Frontal cortex (tissue), 4 donors: Measurements from ENCODE around the gene HS1BP3. TPM values are rescaled to one million over a fixed set of nuclear protein-coding genes. Genes with fewer than 3 reads are reported as not detected.

Source experiments
- DNase-seq, 2 donors: peaks; one replicate each; pipeline ENCODE4 v3.0.0; 2012; ENCODE audit warnings: low spot score in 2 of 2
- FAIRE-seq: peaks from 2 replicates; lab custom pipeline; 2012; peaks lifted over from hg19 to GRCh38; lab: Jason Lieb, UNC
- total RNA-seq: library from RNA; depleted of rRNA; stranded (reverse); fragments of >200 nt; gene quantifications from one replicate; pipeline ENCODE4 v1.2.3, GENCODE V29; 2014
- donor health status: control.
- donor health status: control.
- donor health status: control.

Gene HS1BP3
- total RNA-seq, 1 donor from 2014 or later, result 7.7 TPM

DNA sequence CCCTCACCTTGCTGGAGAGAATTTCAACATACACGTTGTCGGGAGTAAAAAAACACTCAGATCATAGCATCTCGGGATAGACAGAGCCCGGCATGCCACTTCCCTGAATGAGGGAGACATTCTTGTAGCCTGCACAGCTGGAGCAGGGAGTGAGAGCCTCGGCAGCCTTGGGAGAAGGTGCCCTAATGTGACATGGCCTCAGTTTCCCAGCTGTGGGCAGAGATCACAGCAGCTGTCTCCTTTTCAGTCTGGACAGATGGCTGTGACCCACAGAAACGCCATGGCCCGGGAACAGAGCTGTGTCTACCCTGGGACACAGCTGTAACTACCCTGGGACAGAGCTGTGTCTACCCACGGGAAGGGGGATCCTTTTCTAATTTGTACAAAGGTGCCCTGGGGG, 55.9 kb downstream of the HS1BP3 start:
- no peak for FAIRE-seq
- DNase-seq, result no peak

DNA sequence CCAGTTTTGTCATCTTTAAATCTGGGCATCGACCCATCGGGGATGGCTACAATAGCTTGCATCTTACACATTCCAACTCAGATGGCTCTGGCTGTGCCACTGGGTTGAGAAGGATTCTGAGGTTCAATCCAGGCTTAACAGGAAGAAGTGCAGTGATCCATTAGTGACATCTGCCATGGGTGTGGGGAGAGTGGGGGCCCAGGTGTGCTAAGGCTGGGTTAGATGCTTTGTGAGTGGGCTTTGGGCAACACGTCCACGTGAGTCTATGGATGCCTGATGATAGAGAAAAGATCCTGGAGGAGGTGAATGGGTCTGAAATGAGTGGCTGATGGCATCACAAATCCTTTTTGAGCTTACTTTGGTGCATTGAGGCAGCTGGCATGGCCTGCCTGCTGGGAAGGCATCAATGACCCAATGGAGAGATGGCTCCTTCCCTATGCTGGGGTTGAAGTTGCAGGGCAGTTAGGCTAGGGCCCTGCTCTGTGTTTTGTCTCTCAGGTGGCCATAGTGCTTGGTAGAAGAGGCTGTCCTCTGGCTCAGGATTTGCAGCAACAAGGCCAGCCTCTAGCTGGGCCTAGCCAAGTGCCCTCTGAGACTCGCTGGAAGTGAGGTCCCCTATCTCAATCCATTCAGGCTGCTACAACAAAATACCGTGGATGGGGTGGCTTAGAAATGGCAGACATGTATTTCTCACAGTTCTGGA, 56.7 kb downstream of the HS1BP3 start:
- DNase-seq, result no peak
- no peak for FAIRE-seq

DNA sequence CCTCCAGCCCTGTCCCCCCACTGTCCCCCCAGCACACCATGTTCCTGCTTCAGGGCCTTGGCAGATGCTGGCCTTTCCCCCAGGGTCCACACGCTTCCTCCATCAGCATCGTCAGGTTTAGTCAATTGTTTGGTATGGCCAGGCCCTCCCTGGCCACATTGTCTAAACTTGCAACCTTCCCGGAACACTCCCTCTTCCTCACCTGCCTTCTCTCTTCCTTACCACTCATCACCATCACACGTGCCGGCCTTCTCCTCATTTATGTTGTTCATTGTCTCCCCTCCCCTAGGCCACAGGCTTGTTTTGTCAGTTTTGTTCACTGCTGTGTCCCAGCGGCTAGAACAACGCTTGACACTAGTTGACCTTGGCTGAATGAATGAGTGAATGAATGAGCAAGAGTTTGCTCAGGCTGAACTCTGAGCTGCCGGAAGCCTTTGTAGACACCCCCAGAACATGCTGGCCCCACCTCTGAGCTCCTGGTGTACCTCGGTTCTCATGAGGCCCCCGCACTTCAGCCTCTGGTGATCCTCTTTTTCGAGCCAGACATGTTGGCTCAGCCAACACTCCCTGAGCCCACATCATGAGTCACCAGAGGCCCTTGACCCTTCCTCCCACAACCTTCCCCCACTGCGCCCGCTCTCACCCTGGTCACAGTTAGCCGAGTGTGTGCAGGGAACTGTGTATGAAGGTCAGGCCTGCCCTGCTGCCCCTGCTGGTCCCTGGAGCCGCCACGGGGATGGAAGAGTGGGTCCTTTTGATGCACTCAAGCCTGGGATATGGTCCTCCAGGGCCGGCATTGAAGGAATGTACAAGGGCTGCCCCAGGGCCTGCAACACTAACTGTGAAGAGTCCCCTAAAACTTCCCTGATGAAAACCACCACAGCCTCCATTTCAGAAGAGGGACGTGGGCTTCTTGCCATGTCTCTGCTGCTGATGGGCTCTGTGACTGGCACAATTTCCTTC, 57.5 kb downstream of the HS1BP3 start:
- DNase-seq (no peak), FAIRE-seq (no peak)

DNA sequence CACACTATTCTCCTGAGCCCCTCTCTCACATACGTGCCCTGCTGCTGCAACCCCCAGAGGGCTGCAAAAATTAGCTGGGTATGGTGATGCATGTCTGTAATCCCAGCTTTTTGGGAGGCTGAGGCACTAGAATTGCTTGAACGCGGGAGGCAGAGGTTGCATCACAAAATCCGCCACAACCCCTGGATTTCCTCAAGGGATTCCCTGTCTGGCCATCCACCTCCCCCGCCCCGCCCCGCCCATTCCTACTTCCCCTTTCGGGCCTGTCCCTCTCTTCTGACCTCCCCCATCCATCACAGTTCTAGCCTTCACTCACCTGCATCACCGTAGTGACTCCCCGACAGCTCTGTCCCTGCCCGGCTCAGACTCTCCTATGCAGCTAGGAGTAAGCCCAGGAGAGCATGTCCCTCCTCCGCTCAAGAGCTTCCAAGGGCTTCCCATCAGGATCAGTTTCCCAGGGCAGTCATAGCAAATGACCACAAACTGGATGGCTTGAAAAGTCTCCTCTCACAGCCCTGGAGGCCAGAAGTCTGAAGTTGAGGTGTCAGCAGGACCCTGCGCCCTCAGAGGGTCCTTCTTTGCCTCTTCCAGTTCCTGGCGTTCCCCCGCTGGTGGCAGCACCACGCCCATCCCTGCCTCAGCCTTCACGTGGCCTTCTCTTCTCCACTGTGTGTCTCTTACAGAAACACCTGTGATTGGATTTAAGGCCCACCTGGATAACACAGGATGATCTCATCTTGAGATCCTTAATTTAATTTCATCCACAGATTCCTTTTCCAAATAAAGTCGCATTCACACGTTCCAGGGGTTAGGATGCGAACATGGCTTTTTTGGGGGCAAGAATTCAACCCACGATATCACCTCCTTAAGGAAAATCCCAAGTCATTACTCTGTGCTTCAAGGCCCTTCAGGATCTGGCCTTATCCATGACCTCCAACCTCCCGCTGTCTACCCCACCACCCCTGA, 58.5 kb downstream of the HS1BP3 start:
- no peak for FAIRE-seq
- DNase-seq, result no peak

DNA sequence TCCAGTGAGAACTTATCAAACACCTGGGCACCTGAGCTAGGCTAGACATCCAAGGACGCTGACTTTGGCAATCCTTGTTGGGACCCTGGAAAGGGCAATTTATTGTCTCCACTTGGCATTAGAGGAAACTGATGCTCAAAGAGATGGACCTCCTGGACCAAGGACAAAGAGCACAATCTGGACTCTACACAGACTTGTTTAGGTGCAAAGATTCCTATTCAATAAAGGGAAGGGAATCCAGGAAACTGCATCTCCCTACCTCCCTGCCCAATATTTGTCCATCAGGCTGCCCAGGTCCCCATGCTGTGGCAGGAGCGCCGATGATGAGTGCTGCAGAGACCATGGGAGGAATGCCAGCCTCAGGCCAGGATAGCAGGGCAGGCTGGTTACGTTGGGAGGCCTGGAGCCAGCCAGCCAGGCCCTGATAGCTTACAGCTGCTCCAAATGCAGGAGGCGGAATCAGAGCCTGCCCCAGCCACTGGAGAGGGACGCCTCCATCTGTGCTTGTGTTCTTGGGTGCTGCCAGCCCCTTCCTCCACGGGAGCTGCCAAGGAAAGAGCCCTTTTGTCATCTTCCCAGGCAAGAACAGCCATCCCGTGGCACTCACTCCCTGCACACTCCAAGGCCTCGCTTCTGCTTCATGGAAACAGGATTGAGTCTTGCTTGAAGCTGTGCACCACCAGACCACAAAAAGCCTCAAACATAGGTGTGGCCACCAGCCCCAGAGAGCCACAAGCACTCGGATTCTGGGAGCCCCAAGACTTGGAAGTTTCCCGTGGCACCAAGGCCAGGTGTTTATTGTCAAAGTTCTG, 60.0 kb downstream of the HS1BP3 start:
- no peak for FAIRE-seq
- DNase-seq, result no peak

DNA sequence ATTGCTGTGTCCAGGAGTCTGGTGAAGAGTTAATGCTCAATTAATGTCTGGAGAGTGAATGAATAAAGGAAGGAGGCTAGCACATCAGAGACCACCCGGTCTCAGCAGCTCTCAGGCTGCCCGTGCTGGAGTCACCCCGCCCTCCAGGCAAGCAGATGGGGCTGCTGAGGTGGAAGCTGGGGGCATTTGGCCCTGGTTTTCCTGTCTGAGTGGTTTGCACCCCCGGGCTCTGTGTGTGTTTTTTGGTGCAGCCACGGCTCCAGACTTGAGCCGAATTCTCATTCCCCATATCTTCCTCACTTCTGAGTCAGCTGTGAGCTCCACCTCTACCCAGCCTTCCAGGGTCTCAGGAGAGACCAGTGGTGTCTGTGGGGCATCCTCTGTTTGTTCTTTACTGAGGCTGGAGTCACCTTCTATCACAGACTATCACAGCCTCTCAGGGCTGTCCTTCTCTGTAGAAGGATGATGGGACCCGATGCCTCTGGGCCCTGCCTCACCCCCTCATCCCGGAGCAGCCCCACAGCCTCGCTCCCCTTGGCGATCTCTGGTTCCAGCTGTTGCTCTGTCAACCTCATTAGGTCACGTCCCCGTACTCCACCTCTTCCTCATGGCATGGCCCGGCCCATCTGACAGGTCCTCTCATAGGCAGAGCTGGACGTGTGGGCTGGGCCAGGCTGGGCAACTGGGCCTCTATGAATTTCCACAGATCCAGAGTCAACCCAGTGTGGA, 60.8 kb downstream of the HS1BP3 start:
- FAIRE-seq (no peak), DNase-seq (no peak)

DNA sequence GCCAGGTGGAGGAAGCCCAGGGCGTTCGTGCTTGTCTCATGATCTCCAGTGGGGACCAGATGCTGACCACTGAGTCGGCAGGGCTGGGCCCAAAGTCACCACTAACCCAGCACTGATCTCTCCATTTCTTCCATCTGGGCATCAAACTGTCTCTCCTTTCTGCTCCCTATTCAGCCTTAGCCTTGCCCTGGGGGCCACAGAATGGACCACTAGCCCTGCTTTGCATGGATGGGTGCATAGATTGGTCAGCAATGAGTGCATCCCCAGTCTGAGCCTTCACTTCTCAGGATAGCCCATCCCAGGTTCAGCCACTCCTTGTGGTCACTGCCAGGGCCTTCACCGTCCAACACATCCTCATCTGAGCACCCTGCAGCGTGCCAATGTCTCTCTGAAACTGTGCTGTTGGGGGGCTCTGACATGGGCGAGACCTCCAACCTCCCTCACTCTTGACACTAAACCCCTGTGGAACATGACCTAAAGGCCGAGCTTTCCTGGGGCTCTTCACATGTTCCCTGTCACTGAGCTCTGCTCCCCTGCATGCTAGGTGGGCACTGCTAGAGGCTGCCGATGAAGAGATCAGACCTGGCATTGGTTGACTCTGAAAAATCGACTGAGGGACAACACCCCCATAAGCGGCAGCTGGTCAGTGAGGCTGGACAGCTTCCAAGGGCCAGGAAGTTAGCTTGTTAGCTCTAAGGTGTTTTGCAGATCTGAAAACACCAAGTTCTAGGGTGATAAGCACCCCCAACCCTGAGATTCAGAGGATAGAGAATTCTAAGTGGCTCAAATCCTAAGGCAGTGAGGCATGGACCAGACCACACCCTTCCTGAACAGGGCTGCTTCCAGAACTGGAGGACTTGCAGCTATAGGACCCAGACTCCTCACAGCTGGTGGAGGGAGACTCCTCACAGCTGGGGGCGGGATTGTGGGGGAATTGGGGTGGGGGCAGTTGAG, 61.7 kb downstream of the HS1BP3 start:
- DNase-seq, result no peak
- no peak for FAIRE-seq

DNA sequence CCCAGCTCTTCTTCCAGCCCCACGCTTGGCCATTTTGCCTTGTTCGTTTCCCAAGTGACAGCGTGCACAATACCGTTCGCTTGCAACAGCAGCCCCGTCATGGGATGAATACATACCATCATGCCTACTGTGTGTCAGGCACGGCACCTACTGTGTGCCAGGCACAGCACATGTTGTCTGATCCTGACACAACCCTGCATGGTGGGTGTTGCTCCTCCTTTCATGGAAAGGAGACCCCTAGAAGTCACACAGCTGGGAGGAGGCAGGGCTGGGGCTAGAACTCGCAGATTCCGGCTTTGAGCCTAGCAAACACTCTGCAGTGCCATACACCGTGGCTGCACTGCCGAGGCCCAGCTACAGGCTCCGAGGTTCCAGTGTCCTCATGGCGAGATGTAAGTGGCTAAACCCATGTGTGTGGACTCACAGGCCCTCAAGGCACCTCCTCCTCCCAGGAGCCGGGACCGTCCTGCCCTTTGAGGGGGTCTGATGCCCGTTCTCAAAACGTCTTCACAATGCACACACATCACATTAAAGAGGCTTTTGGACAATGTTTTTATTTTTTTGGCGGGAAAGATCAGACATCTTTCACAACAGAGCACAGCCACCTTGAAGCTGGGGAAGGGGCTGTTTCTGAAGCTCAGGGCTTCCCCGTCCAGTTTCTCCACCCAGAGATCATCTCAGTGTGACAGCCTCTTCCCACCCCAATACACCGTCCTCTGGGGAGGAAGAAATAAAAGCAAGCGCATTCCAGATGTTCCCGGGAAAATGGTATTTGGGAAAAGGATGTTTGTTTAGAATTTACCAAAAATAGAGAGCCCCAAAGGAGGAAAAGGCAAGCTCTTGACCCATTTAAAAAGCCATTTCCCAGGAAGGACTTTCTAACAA, 64.9 kb downstream of the HS1BP3 start:
- FAIRE-seq, result no peak
- no peak for DNase-seq

DNA sequence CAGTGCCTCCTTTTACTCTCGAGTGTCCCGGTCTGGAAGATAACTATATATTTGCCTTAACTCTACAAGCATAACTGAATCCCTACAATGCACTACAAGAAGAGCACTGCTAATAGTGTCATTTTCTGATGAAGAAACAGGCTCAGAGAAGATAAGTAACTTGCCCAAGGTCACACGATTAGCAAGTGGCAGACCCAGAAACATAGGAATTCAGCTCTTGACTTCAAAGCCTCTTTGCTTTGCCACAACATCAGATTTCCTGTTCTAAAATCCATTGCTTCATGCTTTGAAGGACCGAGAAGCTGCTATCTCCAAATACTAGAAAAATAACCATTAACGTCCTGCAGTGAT, 65.6 kb downstream of the HS1BP3 start:
- FAIRE-seq, result no peak
- DNase-seq, result no peak

DNA sequence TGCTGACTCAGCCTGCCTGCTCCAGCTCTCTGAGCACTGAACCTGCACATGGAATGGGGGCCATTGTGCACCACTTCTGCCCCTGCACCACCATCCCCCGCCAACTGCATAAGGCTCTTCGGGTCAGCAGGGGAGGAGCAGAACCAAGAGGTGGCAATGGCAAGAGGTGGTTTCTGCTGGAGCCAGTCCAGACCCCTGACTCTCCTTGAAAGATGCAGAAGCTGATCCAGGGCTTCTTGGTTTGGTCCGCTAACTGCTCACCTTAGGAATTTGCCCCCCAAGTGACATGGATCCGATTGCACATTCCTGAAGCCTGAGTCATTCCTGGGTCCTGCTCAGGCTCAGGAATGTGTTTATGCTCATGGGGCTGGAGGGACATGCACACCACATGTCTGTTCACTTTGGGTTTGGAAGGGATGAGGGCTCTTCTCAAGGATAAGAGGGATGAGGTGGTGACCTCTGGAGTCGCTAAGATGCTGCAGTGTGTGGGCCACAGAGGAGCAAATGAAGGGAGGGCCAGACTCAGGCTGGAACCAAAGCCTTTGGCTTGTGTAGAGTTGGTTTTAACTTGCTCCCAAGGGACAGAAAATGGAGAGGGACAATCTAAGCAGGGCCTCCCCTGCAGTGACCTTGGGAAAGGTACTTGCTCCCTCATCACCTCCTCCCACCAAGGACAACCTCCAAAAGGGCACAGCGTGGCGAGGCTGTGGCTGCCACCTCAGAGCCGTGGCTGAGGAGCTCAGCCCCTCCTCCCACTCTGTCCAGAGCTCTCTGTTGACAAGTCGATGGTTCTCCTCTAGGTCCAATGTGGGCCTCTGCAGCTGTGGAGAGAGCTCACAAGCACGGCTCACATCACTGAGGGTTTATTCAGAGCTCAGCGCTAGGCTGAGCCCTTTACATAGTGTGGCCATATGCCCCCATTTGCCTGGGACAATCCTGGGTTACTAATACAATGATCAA, 66.2 kb downstream of the HS1BP3 start:
- FAIRE-seq (no peak), DNase-seq (no peak)

DNA sequence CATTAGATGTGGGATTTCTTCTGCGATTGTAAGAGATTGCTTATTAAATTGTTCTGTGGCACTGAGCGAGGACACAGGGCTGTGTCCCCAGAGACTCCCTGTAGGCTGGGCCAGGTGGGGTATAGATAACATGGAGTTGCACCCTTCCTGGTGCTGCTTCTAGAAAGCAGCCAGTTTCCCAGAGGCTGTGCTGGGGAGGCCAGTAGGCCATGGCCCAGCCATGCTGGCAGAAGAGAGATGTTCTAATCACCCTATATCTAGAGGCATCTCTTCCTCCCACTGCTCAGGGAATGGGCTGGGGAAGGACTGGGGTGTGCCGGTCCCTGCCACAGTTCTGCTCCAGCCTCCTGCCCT, 66.9 kb downstream of the HS1BP3 start:
- FAIRE-seq (no peak), DNase-seq (no peak)

DNA sequence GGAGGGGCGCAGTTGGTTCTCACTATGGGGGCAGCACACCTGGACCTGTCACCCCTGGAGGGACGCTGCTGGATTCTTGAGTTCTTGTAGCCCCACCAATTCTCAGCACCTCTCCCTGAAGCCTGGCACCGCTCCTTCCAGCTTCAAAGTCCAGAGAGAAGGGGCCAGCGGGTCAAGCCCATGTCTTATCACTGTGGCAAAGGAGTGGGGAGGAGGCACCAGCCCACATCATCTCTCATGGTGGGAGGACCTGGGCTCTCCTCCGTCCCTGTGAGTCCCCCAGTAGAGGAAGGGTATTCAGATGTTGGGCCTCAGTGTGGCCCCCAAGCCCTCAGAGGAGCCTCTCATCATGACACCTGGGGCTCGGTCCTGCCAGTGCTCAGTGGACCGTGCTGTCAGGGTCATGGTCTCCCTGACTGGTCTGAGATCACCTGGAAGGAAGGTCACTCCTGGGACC, 67.4 kb downstream of the HS1BP3 start:
- no peak for FAIRE-seq
- no peak for DNase-seq

DNA sequence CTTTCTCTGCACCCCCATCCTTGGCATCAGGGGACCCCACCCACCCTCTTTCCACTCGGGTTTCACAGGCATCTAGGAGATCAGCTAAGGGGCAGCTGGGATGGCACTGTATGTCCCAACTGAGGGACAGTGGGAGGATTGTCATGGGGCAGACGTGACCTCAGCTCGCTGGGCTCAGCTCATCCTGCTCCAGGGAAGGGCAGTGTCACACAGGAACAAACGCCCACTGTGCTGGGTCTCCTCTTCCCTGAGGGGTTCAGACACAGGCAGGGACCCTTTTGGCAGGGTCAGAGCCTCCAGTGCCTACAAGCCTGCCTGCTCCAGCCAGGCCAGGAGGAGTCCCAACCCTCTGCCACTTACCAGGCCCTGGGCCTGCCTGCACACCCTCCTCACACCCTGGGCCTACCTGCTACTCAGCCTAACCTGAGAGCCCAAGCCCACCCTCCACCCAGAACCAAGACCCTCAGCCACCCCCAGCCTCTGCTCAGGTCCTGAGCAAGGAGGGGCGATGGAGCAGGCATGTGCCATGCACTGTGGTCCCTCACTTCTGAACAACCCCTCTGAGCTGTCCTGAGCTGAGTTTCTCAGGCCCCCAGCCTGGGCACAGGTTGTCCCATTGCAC, 68.2 kb downstream of the HS1BP3 start:
- FAIRE-seq, result no peak
- no peak for DNase-seq

DNA sequence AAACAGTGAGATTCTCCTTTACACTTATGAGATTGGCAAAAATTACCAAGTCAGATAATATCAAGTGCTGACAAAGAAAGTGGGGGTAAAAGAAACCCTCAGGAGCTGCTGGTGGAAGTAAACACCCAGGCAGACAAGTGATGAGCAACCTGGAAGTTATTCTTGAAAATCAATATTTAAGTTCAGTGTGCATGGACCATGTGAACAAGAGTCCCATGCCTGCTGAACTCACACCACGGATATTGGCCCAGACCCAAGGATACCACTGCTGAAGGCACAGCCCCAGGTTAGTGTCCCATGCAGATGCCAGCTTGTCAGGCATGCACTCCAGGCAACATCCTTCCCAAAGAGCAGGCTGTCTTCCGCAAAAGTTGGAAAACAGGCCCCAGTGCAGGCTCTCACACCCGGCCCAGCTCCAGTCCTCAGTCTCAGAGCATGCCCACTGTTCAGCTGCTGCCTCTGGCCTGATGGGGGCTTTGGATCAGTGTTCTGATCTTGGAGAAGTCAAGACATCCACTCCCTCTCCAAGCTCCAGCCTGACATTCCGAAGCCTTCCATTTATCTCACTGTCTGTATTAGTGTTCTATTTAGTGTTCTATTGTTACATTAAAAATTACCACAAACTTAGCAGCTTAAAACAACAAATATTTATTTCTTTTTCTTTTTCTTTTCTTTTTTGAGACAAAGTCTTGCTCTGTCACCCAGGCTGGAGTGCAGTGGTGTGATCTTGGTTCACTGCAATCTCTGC, 70.0 kb downstream of the HS1BP3 start:
- FAIRE-seq (no peak), DNase-seq (no peak)
